Esophagus muscularis mucosa (tissue), 4 donors: Measurements from ENCODE around the gene STRAP.

Source experiments
- EP300 ChIP-seq: sonication (generic); formaldehyde crosslinking; IDR thresholded peaks from one replicate; pipeline ENCODE4 v1.6.1; 2017; ENCODE audit warnings: antibody characterized with exemption
- POLR2A ChIP-seq: fragments of 450-650 bp; IDR thresholded peaks from one replicate; pipeline ENCODE4 v1.6.1; 2017; ENCODE audit warnings: antibody characterized with exemption, moderate library complexity, mild to moderate bottlenecking, low read depth
- TF ChIP-seq, protein P1 (sequence below), 3 experiments: fragments of 200-600 bp in 2 of 3; fragments of 450-650 bp in 1 of 3; sonication (generic) in 2 of 3; IDR thresholded peaks; one replicate each; pipeline ENCODE4 v1.5.1; 2017 to 2019; ENCODE audit warnings: antibody characterized with exemption in 3 of 3, mild to moderate bottlenecking in 2 of 3, moderate library complexity in 1 of 3

- TF ChIP-seq, protein P1, sequence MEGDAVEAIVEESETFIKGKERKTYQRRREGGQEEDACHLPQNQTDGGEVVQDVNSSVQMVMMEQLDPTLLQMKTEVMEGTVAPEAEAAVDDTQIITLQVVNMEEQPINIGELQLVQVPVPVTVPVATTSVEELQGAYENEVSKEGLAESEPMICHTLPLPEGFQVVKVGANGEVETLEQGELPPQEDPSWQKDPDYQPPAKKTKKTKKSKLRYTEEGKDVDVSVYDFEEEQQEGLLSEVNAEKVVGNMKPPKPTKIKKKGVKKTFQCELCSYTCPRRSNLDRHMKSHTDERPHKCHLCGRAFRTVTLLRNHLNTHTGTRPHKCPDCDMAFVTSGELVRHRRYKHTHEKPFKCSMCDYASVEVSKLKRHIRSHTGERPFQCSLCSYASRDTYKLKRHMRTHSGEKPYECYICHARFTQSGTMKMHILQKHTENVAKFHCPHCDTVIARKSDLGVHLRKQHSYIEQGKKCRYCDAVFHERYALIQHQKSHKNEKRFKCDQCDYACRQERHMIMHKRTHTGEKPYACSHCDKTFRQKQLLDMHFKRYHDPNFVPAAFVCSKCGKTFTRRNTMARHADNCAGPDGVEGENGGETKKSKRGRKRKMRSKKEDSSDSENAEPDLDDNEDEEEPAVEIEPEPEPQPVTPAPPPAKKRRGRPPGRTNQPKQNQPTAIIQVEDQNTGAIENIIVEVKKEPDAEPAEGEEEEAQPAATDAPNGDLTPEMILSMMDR (IDR thresholded peaks at IDR 0.05): no peak
- no peak for TF ChIP-seq POLR2A
- no peak for TF ChIP-seq EP300
Measured at GRCh38 chr12:15928346-15928745, 46.2 kb downstream of the STRAP start.
